HS-5 (cell line): Measurements from ENCODE around the gene LIMD2.

Experiments
- DNase-seq: peaks from one replicate; pipeline ENCODE4 v3.0.0-alpha.2; 2012; ENCODE audit warnings: low read depth

The LIMD2 gene

DNA sequence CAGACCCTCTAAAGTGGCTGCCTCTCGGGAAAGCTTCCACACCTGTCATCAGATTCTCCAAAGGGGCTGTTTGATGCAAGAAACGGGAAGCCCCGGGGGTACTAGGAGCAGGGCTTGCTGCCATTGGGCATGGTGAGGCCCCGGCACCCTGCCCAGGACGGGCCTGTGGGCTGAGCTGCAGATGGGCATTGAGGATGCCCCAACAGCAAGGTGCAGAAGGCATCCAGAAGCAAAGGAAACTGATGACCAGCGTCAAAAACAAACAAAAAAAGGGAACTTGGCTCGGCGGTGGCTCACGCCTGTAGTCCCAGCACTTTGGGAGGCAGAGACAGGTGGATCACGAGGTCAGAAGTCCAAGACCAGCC is 1.5 kb upstream of the LIMD2 start:
- no peak for DNase-seq

DNA sequence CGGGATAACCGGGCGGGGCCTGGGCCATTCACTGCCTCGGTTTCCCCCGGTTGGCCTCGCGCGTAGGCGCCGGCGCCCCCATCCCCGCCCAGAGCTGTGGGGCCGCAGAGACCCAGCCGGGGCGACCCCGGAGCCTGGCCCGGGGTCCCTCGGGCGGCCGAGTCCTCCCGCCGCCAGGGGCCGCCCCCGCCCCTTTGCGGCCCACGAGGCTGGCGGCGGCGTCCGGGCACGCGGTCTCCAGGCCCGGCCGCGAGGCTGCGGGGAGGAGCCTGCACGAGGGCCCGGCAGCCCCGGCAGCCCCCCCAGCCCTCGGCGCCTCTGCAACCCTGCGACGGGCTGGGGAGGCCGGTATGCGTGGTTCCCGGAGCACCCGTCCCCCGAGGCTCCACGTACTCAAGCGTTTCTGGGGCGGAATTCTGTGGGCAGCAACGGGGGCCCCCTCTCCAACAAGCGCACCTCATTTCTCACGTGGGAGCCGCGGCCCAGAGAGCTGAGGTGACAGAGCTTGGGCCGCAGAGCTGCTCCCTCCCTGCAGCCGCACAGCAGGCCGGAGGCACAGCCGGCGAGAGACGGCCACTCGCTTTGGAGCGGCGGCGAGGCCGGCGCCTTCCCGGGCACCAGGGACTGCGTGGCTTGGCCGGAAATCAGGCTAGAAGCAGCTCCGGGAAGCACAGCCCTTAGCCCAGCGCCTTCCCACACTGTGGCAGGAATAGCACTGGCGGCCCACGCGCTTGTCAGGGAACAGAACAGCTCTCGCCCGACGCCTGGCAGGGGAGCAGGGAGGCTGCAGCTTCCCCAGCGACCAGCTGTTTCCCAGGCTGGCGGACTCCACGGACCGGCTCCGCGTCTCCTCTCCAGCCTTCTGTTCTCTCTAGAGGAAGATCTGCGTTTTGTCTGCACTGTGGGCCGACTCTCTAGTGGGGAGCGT is 867 bp upstream of the LIMD2 start:
- DNase-seq: no peak

DNA sequence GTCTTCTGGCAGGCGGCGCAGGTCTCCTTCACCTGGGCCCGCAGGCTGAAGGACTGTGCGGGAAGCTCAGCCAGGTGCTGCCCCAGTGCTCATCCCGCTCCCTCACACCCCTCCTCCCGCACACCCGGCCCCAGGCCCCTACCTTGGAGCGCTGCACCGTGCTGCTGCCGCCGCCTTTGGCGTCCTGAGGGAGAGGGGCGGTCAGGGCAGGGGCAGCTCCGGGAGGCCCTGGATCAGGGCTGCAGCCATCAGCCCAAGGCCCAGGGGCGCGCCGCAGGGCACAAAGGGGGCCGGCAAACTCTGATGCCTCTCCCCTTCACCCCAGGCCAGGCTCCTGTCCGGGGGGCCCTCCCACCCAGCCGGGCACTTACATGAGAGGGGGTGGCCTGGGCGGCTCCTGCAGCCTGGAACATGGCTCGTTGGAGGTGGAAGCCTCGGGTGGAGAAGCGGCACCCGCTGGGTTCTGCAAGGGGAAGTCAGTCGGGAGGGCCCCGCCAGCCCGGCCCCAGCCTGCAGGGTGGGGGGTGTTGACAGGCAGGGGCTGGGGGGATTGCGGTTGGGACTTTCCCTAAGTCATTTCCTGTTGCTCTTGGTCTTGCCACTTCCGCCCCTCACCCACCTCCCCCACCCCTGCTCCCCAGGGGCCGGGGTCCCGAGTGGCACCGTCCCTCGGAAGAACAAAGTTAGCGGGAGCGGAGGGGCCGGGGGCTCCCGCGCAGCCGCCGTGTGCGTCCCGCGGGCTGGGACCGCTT is 863 bp downstream of the LIMD2 start:
- DNase-seq: no peak

DNA sequence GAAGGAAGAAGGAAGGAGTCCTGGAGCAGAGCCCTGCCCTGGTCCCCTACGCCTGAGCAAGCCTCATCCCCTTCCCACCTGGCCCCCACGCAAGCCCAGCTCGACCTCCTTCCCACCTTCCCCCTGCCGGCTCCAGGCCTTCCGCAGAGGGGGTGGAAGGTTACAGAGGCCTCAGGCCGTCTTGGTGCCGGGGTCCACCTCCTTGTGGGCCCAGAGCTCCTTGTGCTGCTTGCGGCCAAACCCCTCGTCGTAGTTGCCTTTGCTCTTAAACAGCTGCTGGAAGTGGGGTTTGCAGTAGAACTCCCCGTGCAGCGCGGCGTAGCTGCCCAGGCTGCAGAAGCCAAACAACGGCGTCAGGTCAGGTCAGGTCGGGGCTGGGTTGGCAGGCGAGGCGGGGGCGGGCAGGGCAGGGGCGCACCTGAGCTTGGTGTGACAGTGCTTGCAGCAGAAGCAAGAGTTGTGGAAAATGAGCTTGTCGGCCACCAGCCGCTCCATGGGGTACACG is 1.5 kb downstream of the LIMD2 start:
- no peak for DNase-seq

DNA sequence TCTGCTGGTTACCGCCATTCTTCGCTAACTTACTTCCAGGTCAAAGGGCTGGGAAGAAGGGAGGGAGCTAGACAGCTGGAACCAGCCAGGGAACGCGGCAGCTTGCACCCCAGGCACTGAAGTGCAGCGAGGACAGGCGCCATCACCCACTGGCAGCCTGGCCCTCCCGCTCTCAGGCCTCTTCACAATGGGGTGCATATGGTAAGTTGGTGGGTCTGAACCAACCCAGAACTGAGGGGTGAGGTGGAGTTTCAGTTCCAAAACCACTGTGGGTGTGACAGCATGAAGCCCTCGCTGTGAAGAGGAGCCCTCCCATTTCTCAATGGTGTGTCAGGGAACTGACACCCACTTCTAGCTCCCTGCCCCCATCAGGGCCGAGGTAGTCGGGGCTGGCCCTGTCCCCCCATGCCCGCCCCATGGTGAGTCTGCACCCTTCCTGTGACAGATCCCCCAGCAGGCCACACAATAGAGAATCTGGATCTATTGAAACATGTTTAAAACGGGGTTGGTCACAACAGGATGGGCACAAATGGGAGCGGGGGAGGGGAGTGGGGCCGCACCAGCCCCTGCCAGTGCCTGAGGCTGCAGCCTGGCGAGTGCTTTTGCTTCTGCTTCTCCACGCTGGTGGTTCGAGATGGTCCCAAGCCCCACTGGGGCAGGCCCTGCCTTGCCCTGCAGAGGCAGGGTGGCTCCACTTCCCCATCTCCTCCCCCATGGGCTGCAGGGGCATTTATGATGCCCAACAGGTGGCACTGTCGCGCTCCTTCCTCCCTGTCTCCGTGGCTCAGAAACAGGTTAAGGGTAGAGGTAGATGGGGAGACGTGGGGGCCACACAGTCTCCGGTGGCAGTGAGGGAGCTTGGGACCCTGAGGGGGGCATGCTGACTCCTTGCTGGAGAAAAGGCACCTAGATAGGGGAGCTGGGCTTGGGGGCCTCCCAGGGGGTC is 2.3 kb downstream of the LIMD2 start:
- DNase-seq: no peak

DNA sequence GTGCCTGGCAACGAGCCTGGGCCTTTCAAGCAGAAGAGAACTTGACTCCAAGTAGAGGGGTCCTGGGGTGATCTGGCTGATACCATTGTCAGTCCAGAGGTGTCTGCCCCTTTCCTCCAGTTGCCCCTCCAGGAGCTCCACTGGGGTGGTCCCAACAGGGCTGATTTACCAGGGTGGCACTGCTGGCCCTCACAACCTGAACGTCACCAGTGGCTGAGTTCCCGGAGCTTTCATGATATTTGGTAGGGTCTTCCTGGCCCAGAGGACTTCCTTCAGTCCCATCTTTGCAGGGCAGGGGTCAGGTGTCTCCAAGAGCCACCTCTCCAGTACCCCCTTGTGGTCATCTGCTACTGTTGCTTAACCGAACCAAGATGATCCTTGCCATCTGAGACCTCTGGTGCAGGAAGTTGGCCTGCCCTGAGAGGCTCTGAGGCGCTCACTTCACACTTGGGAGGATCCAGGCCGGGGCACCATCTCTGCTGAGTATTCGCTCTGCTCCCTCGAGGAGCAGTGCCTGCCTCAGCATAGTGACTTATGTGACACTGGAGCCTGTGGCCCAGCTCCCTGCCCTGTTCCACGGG is 3.5 kb downstream of the LIMD2 start:
- no peak for DNase-seq

DNA sequence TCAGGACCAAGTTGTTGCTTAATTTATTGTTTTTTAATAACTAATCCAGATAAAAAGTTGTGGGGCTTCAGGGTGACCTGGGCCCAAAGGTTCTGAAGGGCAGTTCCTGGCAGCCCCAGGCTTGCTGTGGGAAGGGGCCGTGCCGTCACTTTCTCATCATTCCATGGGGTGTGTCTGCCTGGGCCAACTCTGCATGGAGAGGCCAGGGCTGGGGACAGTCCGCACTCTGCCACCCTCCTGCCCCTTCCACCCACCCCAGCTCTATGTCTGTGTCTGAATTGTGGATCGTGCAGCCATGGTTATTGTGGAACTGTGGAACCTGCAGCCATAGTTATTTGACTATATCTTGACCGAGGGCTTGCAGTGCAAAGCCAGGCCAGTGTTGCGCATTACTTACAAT is 4.0 kb downstream of the LIMD2 start:
- no peak for DNase-seq

DNA sequence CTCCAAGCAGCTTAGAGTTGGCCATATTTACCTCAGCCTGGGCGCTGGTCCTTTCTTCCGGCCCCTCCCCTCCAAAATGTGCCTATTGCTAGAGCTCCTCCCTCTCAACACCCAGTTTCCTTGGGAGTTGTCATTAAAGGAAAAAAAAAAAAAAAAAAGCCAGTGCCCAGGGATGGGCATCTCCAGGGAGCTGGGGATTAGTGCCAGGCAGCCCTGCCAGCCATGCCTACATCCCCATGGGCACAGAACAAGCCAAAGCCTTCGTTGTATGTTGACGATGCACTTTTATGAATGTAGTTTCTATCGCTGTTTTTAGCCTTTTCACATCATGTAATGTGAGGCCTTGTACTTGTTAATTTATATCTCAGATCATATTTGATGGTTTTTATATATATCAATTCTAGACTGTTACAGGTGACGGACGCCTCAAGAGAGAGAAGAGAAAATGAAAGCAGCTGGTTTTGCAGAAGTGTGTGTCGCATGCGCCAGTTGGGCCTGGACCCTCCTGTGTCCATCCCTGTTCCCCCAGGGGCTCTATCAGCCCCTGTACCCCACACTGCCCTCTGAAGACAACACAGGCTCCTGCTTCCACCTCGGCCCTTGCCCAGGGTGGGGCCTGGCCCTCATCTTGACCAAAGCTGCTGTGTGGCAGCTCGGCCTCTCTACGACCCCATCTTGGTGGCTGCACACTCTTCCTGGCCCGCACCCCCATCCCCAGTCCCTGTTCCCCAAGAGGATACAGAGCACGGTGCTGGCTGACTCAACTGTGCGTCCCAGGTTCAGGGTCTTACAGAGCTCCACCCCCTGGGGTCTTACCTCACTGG is 4.8 kb downstream of the LIMD2 start:
- no peak for DNase-seq

DNA sequence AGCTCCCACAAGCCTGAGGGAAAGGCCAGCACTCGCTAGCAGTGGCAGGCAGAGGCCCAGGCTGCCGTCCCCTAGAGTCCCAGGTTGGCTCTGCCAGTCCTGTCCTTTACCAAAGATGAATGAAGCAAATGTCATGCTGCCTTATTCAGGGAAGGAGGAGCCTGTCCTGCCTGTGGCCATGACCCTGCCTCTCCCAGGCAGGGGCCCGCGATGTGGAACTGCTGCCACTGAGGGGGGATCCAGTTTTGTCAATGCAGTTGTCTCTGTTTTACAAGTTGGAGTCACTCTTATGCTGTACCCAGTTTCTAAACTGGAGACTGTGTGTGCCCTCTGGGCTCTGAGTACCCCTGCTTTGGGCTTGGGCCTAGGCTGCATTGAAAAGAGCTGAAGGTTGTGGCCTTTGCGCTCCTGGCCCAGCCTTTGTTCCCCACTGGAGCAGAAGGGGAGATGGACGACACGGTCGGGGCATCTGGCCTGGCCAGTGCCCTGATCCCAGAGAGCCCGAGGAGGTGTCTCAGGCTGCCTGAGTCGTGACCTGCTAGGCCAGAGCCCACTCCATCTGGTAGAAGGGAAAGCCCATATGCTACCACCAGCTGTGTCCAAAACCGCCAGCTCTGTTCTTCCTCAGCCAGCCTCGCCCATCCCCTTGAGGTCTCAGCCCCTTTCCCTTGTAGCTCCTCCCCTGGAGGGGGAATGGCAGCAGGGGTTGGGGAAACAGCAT is 5.5 kb downstream of the LIMD2 start:
- DNase-seq: no peak

DNA sequence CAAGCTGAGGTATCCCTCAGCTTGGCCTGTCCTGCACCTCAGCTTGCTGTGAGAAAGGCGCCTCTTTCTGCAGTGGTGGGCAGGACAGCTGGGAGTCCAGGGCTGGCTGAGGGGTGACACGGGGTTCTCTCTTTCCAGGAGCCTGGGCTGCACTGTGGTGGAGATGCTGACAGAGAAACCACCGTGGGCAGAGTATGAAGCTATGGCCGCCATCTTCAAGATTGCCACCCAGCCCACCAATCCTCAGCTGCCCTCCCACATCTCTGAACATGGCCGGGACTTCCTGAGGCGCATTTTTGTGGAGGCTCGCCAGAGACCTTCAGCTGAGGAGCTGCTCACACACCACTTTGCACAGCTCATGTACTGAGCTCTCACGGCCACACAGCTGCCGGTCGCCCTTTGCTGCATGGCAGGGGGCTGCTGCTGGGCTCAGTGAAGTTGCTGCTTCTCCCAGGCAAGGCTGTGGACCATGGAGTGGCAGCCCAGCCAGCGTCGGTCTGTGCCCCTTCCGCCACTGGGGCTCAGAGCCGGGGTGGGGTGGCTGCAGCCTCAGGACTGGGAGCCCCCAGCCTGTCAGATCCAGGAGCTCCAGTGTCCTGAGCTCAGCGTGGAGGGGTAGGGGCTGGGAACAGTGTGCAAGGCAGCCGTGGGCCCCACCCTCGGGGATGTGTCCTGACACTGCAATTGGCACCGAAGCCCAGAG is 6.4 kb downstream of the LIMD2 start:
- no peak for DNase-seq

DNA sequence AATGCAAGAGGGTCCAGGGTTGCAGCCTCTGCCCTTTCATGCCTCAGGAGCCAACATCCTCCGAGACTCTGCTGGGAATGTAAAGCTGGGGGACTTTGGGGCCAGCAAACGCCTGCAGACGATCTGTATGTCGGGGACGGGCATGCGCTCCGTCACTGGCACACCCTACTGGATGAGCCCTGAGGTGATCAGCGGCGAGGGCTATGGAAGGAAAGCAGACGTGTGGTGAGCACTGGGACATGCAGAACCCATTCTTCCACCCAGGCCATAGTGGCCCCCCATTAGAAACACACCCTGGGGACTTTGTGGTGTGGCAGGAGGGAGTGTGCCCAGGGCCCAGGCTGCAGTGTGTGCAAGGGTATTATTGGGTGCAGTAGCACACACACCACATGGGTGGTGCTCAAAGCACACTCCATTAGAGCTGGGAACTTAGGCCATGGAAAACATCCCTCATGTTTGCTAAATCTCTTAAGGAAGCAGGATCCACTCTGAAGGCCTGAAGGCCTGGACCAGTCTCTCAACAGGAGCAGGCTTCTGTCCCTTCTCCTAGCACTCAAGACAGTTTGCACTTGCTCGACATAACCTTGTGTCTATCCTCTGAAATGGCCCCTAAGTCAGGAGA is 7.6 kb downstream of the LIMD2 start:
- DNase-seq: no peak

DNA sequence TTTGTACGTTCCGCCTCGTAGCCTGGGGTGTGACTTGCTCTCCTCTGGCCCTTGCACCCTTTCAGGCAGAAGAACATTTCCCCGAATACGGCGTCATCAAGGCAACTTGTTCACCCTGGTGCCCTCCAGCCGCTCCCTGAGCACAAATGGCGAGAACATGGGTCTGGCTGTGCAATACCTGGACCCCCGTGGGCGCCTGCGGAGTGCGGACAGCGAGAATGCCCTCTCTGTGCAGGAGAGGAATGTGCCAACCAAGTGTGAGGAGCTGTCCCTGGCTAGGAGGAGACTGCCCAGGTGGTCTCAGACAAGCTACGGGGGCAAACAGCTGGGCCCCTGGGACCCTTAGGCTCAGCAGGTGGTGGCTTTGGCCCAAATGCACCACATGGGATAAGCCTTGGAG is 10.4 kb downstream of the LIMD2 start:
- no peak for DNase-seq

DNA sequence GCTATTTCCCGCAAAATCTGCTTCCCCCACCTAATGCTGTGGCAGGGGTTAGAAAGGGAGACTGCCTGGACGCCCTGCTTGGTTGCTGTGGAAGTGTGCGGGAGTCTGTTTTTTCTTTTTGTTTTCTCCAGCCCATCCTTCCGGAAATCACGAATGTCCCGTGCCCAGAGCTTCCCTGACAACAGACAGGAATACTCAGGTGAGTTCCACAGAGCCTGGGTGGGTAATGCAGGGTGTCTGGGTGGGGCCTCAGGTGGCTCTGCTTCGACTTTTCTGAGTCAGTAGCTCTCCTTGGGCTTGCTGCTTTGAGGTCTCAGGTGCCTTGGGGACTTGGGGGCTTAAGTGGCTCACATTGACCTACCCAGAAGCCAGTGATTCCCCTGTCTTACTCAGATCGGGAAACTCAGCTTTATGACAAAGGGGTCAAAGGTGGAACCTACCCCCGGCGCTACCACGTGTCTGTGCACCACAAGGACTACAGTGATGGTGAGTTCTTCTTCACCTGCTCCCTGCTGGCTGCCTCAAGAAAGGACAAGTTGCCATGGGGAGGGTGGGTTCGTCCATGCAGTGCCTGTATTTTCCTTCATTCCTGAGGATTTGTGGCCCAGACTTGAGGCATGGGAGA is 11.4 kb downstream of the LIMD2 start:
- DNase-seq: no peak

DNA sequence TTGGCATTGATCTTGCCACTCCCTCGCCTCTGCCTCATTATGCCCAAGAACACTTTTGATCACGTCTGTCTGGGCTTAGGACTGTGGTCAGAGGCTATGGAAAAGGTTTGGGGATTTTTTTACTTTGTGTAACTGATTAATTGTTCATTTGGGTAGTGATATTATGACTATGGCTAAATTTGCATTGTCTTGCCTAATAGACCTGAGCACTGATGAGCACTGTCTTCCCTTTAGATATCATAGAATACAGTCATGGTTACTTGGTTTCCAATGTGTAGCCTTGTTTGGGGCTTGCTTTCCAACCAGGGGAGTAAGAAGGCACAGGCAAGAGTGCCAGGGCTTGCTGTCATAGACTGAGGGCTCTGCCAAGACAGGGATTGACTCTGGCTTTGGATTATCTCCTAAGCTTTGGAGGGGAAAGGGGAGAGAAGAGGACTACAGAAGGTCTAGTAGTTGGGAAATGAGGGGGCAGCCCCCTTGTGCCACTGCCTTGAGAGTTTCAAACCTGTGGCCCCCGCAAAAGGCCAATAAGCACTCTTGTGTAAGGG is 13.7 kb downstream of the LIMD2 start:
- DNase-seq: no peak

DNA sequence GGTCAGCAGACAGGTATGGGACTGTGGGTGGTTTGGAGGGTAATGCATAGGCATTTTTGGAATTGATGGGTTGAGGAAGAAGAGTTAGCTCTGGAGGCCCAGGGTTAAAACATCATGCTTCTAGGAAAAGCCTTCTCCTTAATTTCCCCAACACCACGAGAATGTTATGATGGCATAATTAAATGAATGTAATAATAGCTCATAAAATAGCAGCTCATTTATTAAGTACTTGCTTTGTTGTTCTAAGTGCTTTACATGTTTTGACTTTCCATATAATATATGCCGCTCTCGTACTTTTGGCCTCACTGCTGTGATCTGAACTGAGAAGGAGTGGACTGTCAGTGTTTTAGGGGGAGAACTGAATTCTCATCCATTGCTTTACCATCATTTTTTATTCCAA is 14.3 kb downstream of the LIMD2 start:
- DNase-seq: no peak

DNA sequence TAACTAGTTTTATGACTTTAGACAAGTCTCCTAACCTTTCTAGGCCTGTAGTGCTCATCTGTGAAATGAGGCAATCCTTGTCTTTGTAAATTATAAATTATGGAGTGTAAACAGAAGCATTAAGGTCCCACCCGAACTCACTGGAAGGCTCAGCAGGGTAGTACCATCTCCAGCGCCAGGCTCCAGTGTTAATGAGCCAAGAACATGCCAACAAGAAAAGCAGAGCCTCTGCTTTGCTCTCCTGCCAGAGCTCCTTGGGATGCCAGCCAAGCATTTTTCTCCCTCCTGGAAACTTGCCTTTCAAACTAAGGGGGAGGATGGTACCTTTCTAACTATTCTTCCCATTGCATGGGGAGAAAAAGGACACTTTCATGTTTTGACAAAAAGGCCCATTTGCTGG is 14.9 kb downstream of the LIMD2 start:
- DNase-seq: no peak

DNA sequence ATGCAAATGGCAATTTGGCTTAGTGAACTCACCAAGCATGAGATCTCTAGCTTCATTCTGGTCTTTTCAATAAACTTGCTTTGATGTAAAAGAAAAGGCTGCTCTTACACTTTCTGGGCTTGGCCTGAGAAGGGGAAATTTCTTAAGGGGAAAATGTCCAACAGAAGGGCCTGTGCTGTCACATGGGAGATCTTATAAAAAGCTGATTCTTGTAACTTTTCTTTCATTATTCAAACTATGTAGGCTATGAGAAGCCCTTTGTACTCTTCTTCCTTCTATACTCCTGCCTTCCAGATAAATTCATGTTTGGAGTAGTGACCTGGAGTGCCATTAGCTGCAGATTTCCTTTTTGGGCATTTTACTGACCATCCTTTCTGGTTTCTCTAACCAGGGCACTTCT is 16.9 kb downstream of the LIMD2 start:
- no peak for DNase-seq

DNA sequence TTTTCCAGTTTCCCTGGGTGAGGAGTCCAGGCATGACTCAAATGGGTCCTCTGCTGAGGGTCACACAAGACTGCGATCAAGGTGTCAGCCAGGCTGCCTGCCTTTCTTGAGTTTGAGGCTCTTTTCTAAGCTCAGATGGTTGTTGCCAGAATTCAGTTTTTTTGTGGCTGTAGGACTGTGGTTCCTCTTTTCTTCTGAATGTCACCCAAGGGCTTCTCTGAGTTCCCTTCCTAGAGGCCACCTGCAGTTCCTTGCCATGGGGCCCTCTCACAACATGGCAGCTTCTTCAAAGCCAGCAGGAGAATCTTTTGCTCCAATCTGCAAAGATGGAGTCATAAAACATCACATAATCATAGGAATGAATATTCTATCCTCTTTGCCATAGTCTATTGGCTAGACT is 17.5 kb downstream of the LIMD2 start:
- DNase-seq: no peak
